Fibroblast of the aortic adventitia (primary cell): ENCODE data around the gene ZMYND10. TPM values are rescaled to one million over a fixed set of nuclear protein-coding genes. Genes with fewer than 3 reads are reported as not detected.

Source experiments
- DNase-seq: peaks from one replicate; pipeline ENCODE4 v3.0.0-alpha.2; 2010; ENCODE audit warnings: low read depth
- H3K4me3 ChIP-seq: 2 replicates; pipeline ENCODE4 v1.5.1; 2011; ENCODE audit warnings: low read depth, mild to moderate bottlenecking, control low read depth, low read length, moderate library complexity
- CTCF ChIP-seq: IDR thresholded peaks from 2 replicates; pipeline ENCODE4 v1.5.1; 2011; ENCODE audit warnings: mild to moderate bottlenecking, low read length, control low read depth, inconsistent platforms; ENCODE audit not compliant: insufficient read depth
- total RNA-seq: library from RNA; depleted of rRNA; stranded (reverse); fragments of >200 nt; gene quantifications from 2 replicates; pipeline ENCODE4 v1.2.3, GENCODE V29; 2012; ENCODE audit warnings: low replicate concordance

ZMYND10 gene
- total RNA-seq, 1 donor = 0.81 TPM

- H3K4me3 ChIP-seq = no peak overlapping the region
- DNase-seq = no peak
- no peak for TF ChIP-seq CTCF
Observed at GRCh38 chr3:50378757-50379156, 33.2 kb upstream of the ZMYND10 start.

- DNase-seq = no peak
- no peak overlapping the region for H3K4me3 ChIP-seq
- TF ChIP-seq CTCF = no peak
Observed at GRCh38 chr3:50378024-50378423, 32.5 kb upstream of the ZMYND10 start.

- no peak overlapping the region for H3K4me3 ChIP-seq
- no peak for DNase-seq
- no peak for TF ChIP-seq CTCF
Observed at GRCh38 chr3:50375258-50375931, 29.9 kb upstream of the ZMYND10 start.

- TF ChIP-seq CTCF = no peak
- no peak overlapping the region for H3K4me3 ChIP-seq
- no peak for DNase-seq
Observed at GRCh38 chr3:50374363-50375257, 29.1 kb upstream of the ZMYND10 start.

- no peak for TF ChIP-seq CTCF
- no peak for DNase-seq
- H3K4me3 ChIP-seq = no peak overlapping the region
Observed at GRCh38 chr3:50373146-50374051, 27.9 kb upstream of the ZMYND10 start.

GRCh38 chr3:50372349-50372748 lies 26.8 kb upstream of the ZMYND10 start:
- no peak for DNase-seq
- no peak overlapping the region for H3K4me3 ChIP-seq
- TF ChIP-seq CTCF = no peak
